ENCODE measurements around the gene SGIP1. TPM values are rescaled to one million over a fixed set of nuclear protein-coding genes. Genes with fewer than 3 reads are reported as not detected.
"Not testable (repeated sequence)": the region's sequence is repeated elsewhere in the genome, so short reads cannot be mapped to it uniquely, and the experiment has no call there.

The SGIP1 gene
- total RNA-seq, 1 donor from 2014 or later, result 1.9 TPM

DNA sequence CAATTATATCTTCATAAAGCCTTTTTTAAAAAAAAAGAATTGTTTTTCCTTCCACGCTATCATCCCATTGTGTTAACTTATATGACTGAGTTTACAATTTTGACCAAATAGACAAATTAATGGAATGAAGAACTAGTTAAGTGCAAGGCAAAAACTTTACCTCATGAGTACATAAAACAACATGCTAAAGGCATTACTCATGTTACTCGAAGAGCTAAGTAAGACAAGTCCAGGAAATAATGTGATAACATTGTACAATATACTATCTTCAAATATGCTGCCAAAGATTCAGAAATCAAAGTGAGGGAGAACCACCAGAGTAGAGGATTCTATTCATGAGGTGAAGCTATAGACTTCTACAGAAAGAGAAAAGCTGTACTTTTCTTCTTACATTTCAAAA, 194.1 kb downstream of the SGIP1 start:
- no peak for DNase-seq (ENCODE audit: low read depth)

DNA sequence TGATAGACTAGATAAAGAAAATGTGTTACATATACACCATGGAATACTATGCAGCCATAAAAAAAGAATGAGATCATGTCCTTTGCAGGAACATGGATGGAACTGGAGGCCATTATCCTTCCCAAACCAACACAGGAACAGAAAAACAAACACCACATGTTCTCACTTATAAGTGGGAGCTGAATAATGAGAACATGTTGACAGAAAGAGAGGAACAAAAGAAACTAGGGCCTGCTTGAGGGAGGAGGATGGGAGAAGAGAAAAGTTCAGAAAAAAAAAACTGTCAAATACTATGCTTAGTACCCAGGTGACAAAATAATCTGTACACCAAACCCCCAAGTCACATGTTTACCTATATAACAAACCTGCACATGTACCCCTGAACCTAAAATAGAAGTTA, 194.8 kb downstream of the SGIP1 start:
- DNase-seq (ENCODE audit: low read depth), result not testable (repeated sequence)

DNA sequence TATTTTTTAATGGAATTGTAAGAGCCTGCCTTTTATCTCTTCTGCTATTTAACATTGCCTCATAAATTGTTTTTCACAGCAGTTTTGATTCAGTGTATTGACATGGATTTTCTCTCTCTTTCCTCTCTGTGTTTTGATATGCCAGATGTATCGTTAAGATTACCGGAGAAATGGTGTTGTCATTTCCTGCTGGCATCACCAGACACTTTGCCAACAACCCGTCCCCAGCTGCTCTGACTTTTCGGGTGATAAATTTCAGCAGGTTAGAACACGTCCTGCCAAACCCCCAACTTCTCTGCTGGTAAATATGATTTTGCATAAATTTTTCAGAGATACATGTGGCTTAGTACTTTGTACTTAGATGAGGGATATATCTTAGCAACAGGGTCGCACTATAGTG, 195.2 kb downstream of the SGIP1 start:
- DNase-seq (ENCODE audit: low read depth), result peak; percentile 15

DNA sequence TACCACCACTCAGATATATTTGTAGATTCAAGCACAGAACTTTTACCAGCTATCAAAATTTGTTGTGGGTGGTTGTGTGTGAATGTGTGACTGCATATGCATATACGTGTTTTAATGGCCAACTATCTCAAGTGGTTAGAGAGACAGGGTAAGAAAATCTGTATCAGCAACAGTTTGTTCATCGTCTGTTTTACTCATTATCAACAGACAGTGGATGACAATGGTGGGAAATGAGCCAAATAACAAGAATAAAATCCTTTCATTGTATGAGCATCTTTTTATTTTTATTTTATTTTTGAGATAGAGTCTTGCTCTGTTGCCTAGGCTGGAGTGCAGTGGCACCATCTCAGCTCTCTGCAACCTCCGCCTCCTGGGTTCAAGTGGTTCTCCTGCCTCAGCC, 195.6 kb downstream of the SGIP1 start:
- DNase-seq (ENCODE audit: low read depth), result no peak

DNA sequence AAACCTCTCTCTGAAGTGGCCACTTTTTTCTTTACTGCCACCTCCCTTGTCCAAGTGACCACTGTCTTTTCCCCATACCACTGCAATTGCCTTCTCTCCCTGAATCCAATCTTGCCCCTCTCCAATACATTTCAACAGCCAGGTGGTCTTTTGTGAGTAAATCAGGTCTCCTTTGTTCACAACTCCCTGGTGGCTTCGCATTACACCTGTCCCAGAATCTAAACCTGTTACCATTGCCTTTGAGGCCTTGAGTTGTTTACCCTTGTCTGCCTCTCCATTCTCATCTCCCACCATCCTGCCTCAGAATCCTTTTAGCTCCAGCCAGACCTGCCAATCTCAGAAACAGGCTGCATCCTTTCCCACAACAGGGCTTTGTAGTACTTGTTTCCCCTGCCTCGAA, 196.5 kb downstream of the SGIP1 start:
- no peak for DNase-seq (ENCODE audit: low read depth)

DNA sequence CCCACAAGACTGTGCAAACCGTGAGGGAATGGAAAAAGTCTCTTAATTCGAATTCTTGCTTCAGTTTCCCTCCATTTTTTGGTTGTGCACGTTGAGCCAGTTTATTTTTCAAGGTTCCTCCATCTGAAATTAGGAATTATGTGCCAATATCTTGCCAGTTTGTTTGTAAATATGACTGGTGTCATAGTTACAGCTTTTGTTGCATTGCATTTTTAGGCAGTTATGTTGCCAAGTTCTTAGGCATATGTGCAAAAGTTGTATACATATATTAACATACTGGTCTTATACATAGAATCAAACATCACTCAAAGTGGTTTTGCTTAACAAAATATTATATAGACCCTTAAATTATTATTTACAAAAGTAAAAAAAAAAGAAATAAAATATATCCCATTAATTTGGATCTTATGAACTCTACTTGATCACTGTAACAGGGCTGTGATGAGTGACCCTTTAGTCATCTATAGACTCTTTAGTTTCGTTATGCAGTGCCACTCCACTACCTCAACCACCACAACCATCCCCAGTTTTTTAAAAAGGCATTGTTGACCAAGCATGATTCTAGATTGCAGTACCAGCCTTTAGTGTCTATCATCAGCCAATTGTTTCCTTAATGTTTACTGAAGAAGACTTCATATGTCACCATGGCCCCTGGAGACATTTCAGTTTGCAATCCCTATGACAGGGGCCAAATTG, 197.4 kb downstream of the SGIP1 start:
- no peak for DNase-seq (ENCODE audit: low read depth)

DNA sequence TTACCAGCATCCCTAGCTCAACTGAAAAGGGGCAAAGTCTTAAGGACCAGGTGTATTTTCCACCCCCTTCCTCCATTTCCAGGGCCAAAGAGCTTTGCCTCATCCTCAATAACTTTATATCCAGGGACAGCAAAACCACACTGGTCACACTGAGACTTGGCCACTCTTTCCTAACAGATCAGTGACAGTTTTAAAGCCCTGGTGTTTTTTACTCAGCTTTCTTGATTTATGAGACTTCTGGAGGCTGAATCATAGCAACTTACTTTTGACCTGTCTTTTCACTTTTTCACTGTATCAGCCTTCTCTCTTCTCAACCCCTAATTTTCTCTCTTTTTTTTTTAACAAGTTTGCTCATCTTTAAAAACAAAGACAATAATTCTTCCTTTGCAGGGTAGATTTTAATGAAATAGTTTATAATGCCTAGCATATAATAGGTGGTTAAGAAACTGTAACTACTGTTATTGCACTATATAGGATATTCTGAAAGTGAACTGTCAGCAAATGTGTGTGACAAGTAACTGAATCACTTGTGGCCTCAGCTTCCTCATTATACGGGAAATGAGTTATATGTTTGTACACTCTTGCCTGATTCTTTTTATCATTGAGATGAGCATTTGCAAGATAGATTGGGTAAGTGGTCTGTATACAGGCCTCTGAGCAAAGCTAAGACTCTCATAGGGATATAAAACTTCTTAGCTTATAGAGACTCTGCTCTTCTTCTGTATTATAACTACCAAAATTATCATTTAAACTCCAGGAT, 198.6 kb downstream of the SGIP1 start:
- no peak for DNase-seq (ENCODE audit: low read depth)

DNA sequence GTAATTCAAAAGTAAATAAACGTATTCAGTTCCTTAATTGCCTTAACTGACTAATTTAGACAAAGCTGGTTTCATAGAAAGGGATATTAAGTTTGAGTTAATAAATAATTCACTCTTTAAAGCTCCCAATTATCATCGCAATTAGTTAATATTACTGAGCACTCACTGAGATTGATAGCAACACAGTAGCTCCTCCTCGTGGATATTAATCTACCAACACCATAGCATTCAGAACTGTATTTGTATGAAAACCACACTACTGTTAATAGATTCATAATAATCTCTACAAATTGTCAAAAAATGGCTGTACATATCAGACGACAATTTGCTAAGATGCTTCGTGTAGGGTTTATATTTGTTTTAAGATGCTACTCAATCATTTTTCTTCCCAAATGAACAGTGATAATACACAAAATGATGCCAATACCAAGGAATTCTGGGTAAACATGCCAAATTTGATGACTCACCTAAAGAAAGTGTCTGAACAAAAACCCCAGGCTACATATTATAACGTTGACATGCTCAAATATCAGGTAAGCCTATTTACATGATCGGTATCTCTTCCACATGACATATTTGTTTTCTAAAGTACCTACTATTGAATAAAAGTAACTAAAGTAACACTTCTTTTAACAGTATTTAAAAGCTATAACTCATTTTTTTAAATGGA, 199.5 kb downstream of the SGIP1 start:
- no peak for DNase-seq (ENCODE audit: low read depth)

DNA sequence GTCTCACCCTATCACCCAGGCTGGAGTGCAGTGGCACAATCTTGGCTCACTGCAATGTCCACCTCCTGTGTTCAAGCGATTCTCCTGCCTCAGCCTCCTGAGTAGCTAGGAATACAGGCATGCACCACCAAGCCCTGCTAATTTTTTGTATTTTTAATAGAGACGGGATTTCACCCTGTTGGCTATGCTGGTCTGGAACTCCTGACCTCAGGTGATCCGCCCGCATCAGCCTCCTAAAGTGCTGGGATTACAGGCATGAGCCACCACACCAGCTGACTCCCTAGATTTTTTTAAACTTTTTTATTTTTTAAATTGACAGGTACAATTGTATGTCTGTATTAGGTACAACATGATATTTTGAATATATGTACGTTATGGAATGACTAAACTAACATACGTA, 200.6 kb downstream of the SGIP1 start:
- not testable (repeated sequence) for DNase-seq (ENCODE audit: low read depth)

DNA sequence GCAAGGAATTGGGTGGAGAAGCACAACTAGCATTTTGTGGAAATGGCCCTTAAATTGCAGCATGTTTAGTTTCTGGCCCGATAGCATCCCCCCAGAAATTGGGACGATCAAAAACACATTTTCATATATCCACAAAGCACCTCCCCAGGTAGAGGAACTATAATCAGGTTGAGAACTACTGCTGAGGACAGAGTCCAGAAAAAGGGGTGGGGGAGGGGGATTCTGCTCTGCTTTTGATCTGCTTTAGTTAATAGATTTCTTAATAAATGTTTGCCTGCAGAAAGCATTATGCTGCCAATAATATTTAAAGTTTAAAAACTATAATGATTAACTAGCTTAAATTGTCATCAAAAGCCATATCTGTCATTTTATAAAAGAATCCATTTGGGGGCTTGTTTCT, 203.9 kb downstream of the SGIP1 start:
- DNase-seq (ENCODE audit: low read depth), result no peak

DNA sequence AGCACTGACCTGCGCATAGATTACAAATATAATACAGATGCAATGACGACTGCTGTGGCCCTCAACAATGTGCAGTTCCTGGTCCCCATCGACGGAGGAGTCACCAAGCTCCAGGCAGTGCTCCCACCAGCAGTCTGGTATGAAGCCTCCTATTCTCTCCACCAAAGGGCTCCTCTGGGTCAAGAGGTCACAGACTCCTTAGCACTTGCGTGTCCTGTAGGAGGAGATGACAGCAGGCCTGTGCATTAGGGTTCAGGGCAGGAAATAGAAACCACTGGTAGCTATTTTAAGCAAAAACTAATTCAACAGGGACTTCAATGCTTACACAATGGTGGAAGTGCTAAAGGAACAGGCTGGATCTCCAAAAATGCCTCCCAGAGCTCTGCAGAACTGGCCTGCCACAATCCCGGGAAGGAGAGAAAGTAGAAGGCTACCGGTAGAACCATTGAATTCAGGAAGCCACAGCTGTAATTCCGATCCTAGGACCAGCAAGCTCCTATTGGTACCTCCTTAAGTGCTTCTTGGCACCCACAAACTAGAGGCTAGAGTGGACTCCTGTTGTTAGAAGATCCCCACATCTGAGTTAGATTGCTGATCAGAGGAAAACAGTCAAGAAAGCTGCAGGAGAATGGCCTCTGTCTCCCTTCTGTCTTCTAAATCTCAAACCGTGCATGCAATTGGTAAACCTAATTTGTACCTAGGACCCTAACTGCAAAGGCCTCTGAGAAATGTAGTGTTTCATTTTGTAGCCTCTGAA, 205.6 kb downstream of the SGIP1 start:
- no peak for DNase-seq (ENCODE audit: low read depth)

DNA sequence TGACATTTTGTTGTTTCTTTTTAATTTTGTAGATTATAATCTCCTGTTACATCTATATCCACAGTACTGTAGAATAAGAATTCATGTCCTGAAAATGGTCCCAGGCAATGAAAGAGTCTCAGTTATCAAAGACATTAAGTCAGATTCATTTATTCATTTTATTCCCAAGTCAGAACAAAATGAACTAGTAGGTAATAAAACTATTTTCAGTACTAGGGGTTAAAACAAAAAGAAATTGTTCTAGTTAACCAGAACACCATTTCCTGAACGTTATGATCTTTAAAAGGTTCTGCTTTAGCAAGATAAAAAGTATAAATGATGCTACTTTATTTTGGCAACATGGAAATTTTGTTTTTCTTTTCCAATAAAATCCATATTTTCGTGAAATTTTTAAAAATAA, 211.5 kb downstream of the SGIP1 start:
- DNase-seq (ENCODE audit: low read depth), result no peak

DNA sequence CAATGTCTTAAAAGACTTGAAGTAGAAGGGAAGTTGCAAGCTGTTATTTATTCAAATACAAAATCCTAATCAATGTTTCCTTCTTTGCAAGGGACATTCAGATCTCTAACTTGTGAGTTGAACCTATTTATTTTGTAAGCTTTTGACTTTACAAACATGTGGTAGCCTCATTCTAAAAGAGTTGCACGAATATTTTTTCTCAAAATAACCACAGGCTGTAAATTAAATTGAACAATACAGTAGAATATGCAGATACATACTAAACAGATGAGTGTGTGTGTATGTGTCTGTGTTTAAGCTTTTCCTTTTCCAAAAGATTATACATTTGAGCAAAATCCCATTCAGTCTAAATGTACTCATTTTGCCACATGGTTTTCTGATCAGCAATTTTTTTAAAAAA, 213.5 kb downstream of the SGIP1 start:
- DNase-seq (ENCODE audit: low read depth), result no peak

DNA sequence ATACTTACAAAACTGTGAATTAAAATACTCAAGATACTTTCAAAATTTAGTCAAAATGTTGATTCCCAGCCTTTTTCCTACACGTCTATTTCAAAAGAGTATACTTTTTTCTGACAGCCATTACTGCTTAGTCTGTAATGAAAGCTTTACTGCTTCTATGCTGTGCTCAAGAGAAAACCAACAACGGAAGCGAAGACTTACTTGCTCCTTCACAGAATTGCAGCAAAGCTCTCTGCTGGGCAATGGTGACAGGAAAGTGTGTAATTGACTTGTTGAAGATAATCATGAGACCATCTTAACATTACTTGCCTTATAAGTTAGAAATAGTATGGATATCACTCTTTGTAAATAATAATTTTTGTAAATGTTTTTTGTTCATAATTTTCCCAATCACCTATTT, 216.6 kb downstream of the SGIP1 start:
- DNase-seq (ENCODE audit: low read depth), result no peak

DNA sequence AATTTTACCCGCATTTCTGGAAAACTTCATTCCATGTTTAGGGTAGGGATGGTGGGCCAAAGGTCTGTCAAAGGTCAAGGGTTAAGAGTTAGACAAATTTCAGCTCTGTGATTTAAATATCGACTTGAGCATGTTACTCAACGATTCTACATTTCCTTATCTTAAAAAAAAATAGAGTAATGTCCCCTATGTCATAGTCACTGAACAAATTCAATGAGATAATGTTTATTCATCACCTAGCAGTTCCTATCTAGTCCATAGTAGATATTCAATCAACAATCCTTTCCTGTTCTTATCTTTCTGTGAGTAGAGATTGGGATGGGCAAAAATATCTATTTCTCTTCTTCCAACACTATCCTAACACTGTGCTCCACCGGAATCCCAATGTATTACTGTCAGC, 217.2 kb downstream of the SGIP1 start:
- no peak for DNase-seq (ENCODE audit: low read depth)

DNA sequence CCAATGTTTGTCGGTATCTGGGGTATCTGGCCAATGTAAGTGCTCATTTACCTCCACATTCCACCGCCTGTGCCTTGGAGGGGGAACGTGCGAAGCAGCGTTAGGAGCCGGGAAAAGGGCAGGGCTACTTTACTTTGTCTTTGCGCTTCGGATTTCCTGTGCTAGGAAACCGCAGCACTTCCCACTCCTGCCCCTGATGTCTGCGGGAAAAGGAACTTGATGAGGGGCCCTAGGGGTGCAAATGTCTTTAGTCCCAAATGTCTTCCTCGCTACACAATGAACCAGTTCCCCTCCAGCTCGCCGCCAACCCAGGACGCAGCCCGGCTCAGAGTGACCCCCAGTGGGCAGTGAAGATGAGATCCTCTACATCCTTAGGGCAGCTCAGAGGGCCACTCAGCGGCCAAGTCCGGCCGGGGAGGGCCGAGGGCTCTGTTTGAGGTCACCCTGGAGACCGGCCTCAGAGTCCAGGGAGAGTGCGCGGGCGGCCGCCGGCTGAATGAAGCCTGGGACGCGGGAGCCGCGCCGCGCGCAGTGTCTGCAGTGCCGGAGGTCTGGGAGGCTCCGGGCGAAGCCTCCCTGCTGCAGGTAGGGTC, 218.1 kb downstream of the SGIP1 start, which contains the start of gene DYNLT5:
Gene DYNLT5, plus strand, starts transcription at position 460 of the 593 bp plus-strand sequence. CDS start 2,200 bp downstream, outside the sequence.
- peak; percentile 58 for DNase-seq (ENCODE audit: low read depth)

DNA sequence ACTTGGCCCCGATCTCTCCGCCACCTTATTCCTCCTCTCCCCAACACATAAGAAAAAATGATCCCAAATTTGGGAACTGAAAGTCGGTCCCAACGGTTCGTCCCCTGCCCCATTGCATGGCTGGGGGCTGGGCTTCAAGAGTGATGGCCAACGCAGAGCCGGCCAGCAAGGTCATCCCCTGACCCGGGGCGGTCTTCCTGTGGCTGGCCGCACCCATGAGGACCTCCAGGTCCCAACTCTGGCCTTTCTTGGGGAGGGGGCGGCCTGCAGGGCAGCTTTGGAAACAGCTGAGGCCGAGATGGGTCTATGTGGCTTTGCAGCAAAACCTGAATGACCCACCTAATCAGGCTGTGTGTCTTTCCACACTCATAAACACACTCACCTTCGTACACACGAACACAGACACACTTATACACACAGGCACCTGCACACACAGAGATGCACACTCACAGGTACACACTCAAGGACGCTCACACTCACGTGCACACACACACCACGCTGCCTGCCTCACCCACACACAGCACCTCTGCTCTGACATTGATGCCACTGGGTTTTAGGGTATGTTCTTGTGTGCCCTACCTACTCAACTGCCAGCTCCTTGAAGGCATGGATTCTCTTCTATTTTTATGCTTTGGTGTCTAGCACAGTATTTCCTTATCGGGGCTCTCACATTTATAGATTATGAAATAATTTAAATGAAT, 218.9 kb downstream of the SGIP1 start:
- DNase-seq (ENCODE audit: low read depth), result no peak

DNA sequence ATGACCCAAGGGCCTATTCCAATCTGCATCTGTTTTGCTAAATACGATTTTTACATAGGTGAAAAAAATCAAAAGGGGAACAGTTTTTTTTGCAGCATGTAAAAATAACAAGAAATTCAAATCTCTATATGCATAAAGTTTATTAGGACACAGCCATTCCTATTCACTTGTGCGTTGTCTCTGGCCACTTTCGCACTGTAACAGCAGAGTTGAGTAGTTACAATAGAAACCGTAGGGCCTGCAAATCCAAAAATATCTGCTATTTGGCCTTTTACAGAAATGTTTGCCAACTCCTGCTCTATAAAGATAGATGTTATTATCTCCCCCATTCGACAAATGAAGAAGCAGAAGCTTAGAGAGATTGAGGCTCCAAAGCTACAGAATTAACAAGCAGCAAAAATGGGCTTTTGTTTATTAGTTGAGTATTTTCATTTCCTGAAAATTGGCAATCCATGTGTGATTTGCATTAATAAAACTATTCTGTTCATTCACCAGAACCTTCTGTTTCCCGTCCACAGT, 223.8 kb downstream of the SGIP1 start:
- DNase-seq (ENCODE audit: low read depth), result no peak

DNA sequence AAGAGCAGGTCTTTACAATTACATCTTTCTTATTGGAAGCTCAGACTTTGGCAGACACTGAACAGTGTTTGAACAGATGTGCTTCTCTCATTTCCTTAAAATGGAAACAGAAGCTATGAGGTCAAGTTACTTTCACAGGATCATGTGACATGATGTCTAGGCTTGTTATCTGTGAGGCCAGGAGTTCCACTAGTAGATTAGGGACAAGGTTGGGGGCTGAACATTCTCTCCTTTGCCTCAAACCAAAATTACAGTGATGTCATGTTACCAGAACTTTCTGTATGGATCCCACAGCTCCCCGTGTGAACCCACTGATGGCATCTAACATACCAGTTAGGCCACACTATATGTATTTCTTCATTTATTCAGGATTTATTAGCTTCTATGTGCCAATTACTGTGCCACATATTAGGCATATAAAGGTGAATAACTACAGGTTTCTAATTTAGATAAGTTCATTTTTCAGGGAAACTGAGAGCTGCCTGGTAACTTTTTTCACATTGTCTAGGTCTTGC, 224.3 kb downstream of the SGIP1 start:
- DNase-seq (ENCODE audit: low read depth), result peak; percentile 77

DNA sequence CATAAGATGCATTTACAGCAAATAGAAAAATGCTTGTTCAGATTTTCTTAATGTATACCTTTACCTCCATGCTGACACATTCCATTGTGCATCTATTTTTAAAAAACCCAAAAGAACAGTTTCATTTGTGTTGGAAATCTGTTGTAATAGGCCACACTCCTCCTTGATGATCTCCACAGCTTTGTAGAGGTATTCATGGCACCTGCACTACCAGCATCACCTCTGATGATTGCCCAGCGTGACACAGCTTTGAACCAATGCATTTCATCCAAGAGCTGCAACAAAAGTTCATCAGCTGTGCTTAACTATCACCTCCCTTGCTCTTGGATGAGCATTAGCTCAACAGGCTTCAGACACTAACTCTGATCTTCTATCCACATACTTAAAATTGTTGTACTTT, 226.6 kb downstream of the SGIP1 start:
- no peak for DNase-seq (ENCODE audit: low read depth)
